GM21526 (cell line): ENCODE data around the gene SERPINA4.
"Not testable (repeated sequence)": the region's sequence is repeated elsewhere in the genome, so short reads cannot be mapped to it uniquely, and the experiment has no call there.

Source experiments
- ATAC-seq: cut with Tn5 transposase; IDR thresholded peaks from one replicate; pipeline ENCODE4 v1.9.1; 2021; ENCODE audit warnings: moderate library complexity; ENCODE audit not compliant: unreplicated experiment, low FRiP score

The SERPINA4 gene

DNA sequence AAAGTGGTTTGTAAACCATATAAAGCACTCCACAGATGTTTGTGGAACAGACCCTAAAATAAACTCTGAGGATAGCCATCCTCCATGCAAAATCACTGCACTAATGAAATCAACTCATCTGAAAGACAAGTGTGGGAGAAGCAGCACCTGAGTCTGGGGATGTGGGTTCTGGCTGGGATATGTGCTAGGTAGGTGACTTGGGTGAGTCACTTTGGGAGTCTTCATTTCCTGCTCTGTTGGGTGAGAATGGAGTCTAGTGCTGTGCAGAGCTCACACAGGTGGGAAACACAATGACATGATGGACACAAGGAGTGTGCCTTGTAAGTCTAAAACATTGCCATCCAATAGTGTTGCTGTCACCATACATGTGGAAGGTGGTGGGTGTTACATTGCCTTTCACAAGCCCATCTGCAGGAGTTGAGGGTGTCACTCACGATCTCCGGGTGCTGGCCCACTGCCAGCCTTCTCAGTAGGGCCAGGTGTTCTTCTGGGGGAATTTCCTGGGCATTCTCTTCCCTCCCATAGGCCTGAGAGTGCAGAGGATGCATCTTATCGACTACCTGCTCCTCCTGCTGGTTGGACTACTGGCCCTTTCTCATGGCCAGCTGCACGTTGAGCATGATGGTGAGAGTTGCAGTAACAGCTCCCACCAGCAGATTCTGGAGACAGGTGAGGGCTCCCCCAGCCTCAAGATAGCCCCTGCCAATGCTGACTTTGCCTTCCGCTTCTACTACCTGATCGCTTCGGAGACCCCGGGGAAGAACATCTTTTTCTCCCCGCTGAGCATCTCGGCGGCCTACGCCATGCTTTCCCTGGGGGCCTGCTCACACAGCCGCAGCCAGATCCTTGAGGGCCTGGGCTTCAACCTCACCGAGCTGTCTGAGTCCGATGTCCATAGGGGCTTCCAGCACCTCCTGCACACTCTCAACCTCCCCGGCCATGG, 2.0 kb downstream of the SERPINA4 start:
- ATAC-seq = no peak

DNA sequence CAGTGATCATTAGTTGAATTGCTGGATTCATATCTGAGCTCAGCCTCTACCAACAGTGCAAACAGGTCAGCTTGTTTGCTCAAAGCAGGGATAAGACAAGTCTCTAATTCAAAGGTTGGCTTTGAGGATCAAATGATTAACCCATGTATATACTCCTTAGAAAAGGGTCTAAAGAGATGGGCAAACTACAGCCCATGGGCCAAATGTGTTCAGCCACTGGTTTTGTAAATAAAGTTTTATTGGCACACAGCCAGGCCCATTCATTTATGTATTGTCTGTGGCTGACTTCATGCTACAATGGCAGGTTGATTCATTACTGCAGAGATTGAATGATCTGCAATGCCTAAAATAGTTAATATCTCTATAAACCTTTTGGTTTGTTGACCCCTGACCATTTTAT, 3.1 kb downstream of the SERPINA4 start:
- ATAC-seq = no peak

DNA sequence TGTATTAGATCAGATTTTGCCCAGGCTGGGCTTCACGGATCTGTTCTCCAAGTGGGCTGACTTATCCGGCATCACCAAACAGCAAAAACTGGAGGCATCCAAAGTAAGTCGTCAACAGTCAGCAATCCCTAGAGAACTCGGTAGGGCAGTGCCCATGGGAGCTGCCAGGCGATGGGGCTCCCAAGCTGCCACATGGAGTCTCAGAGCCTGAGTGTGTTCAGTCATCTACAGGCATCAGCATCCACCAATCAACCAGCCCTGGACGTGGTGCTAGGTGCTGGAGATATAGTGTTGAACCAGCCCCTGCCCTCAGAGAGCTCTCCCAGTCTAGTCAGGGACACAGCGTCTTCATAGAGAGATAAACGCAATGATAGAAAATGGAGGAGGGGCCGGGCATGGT, 6.9 kb downstream of the SERPINA4 start:
- no peak for ATAC-seq

DNA sequence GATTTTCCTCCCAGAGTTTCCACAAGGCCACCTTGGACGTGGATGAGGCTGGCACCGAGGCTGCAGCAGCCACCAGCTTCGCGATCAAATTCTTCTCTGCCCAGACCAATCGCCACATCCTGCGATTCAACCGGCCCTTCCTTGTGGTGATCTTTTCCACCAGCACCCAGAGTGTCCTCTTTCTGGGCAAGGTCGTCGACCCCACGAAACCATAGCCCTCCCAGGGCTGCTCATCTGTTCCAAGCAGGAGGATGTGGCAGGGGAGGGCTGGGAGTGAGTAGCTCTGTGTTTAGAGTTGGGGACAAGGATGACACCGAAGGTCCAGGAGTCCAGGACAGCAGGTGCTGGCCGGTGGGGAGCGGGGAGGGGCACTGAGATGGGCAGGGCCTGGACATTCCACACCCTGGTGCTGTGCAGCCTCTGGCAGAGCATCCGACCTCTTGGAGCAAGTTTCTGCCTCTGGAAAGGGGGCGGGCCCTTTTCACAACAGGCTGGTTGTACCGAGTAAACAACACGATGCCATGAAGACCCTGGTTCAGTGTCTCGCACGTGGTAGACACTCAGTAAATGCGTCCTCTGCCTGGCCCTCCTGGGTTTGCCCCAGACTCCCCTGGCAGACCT, 8.2 kb downstream of the SERPINA4 start:
- ATAC-seq = no peak

- no peak for ATAC-seq
Measured at GRCh38 chr14:94570002-94570400, 8.8 kb downstream of the SERPINA4 start.

DNA sequence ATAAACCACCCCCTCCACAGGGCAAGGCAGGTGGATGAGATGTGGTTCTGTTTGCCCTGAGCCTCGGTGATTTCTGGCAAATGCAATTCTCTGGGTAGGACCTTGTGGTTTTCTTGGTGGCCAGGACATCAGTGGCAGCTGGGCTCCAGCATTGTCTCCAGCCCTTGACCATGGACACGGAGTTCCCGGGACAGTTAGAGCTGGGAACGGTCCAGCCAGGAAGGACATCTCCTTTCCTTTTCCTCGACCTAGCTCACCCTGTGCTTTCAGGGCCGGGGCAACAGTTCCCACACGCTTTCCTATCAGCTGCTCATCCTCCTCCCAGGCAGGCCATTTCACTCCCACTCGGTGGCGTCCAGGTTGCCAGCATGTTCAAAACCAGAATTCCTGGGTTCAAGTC, 9.2 kb downstream of the SERPINA4 start:
- ATAC-seq = no peak

- ATAC-seq = no peak
Measured at GRCh38 chr14:94571395-94571794, 10.2 kb downstream of the SERPINA4 start.

GRCh38 chr14:94571950-94572349, 10.7 kb downstream of the SERPINA4 start:
- ATAC-seq = no peak

GRCh38 chr14:94572637-94573303, 11.5 kb downstream of the SERPINA4 start:
- ATAC-seq = no peak

GRCh38 chr14:94573475-94574277, 12.4 kb downstream of the SERPINA4 start:
- no peak for ATAC-seq

DNA sequence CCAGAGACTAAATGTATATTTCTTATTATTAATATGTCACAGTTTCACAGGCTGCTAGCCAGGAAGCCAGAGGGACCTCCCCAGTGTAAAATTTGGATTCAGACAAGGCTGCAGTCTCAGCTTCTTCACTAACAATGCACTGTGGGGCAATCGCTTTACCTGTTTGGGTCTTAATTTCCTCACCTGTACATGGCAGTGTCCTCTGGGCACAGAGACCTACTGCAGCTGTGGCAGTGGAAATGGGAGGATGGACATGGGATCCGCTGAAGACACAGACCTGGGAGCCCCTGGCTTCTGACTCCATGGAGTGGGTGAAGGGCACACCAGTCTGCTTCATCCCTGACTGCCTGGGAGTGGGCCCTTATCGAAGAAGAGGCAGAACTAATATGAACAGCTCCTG, 13.1 kb downstream of the SERPINA4 start:
- ATAC-seq = no peak

DNA sequence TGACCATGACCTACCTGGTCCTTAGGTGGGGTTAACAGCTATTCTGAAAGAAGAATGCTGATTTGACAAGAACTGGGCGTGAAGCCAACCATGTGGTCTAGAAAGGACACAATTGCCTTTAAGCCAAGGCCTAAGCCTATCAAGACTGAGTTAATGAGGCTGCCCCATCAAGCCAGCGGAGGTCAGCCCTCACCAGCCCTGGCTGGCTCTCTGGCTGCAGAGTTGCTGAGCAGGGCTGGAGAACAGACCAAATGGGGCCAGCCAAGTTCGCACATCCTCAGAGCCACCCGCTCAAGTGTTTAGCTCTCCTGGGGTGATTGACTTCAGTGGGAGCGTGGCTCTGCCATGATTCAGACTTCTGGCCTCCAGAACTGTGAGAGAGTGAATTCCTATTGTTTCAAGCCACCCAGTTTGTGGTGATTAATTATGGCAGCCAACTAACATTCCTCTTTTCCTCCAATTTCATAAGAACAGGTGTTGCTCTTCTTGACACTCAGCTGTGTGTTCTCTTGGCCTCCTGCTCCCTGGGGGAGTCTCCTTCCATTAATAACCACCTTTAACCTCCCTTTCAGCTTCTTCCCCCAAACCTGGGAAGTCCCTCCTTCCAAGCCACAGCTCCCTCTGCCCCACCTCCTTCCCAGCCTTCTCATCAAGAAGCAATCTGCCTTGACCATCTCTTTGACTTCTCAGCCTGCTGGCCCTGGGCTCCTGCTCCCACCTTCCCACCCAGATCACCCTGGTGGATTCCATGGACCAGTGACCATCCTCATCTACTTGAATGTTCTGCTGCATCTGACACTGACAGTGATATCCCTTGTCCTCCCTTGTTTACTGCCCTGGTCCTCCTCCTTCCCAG, 14.7 kb downstream of the SERPINA4 start:
- no peak for ATAC-seq

DNA sequence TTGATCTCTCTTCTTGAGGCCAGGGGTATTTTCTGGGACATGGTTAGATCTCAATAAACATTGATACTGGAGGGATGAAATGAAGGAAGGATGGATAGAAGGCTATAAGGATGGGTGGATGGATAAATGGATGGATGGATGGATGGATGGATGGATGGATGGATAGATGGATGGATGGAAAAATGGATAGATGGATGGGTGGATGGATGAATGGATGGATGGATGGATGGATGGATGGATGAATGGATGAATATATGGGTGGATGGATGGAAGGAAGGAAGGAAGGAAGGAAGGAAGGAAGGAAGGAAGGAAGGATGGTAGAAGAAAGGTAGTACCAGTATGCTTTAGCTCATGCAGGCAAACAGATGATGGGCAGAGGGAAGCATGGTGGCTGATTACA, 16.2 kb downstream of the SERPINA4 start:
- not testable (repeated sequence) for ATAC-seq

DNA sequence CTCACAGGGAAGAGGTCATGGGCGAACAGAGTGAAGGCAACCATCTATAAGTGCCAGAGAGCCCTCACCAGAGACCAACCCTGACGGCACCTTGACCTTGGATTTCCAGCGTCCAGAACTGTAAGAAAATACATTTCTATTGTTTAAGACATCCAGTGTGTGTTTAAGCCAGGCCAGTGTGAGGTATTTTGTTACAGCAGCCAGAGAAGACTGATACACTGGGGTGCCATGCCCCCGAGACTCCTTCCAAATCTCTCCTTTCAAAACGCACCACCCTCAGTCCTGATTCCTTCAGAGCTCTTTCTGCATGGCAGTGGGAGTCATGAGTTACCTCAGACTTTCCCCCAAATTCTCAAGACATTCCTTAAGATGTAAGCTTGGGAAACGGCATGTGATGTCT, 17.5 kb downstream of the SERPINA4 start:
- no peak for ATAC-seq

DNA sequence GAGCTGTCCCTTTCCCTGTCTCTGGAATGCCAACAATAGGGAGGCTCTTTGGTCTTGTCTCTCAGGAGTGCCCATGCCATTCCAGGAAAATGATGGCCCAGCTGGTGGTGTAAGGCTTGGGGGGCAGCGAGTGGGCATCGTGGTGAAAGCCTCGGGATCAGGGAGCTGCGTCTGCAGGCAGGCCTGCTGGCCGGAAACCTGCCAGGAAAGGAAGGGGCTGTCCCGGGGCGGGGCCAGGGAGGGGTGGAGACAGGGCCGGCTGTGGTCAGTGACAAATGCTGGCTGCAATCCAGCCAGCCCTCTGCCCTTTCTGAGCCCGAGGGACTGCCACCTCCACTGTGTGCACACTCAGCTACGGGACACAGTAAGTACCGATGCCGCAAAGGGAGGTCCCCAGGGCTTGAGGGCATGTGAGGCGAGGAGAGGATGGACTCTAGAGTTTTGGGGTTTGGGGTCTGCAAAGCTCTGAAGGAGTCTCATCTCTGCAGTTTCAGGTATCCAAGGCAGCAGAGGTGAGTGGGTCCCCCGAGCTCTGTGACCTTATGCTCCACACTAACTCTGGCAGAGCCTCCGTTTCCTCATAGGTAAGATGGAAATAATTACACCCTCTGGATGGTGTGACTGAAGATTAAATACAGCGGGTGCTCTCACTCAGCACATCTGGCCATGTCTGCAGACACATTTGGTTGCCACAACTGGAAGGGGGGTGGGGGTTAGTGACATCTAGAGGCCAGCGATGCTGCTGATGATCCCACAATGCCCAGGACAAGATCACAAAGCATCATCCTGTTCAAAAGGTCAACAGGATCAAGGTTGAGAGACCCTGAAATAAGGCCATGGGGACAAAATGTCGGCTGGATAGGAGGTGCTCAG, 20.1 kb downstream of the SERPINA4 start, which contains the start of gene SERPINA5:
Gene SERPINA5 (plus strand): TSS at position 300 of the 873 bp plus-strand sequence. CDS start 5,937 bp downstream, outside the sequence.
- ATAC-seq = no peak

DNA sequence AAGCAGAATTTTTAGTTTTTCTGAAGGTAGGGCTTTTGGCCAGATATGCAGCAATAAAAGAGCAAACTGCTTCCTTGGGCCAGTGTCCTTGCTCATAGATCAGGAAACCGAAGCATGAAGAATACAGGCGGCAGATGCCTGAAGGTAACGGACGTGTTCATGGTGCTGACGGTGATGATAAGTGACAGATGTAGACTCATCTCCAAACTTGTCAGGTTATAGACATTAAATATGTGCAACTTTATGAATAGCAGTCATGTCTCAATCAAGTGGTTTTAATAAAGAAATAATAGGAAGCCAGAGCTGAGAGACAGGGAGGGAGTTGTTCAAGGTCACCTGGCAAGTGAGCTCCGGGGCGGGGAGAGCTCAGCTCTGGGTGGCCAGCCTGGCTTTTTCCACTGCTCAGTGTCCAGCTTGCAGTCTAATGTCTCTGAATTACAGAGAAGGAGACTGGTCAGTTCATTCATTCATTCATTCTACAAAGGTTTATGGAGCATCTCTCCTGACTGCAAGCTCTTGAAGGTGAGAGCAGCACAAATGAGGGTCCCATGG, 21.0 kb downstream of the SERPINA4 start:
- ATAC-seq = no peak

GRCh38 chr14:94582851-94583250, 21.6 kb downstream of the SERPINA4 start:
- no peak for ATAC-seq

- no peak for ATAC-seq
Measured at GRCh38 chr14:94583557-94583956, 22.3 kb downstream of the SERPINA4 start.
